ENCODE measurements around the gene RAD51B. TPM values are rescaled to one million over a fixed set of nuclear protein-coding genes. Genes with fewer than 3 reads are reported as not detected.

Gene RAD51B
- total RNA-seq, 4 donors from 2014 or later: 19.6 to 39.7 (median 25.4) TPM

GRCh38 chr14:68459480-68460136 lies 640.0 kb downstream of the RAD51B start:
- no peak for DNase-seq (ENCODE audit: low spot score in 2 of 2)
- H3K9me3 ChIP-seq: peaks cover under 1% of the 10 kb centered on the region
- no peaks in the 10 kb centered on the region for H3K36me3 ChIP-seq
- peaks cover 33% of the 10 kb centered on the region for H3K4me1 ChIP-seq
- peak overlapping the region; percentile 69 for H3K27ac ChIP-seq
- no peak for TF ChIP-seq POLR2A (IDR thresholded peaks at IDR 0.05)
- TF ChIP-seq EP300 (IDR thresholded peaks at IDR 0.05): no peak
- no peak for TF ChIP-seq POLR2AphosphoS5 (IDR thresholded peaks at IDR 0.05)
- TF ChIP-seq CTCF (IDR thresholded peaks at IDR 0.05): no peak
- H3K4me3 ChIP-seq: no peak overlapping the region
- WGBS: 43% methylated on average over 5 of the region's 5 CpGs
- no peaks in the 10 kb centered on the region for H3K27me3 ChIP-seq

- H3K36me3 ChIP-seq: no peaks in the 10 kb centered on the region
- H3K27me3 ChIP-seq: no peaks in the 10 kb centered on the region
- TF ChIP-seq EP300 (IDR thresholded peaks at IDR 0.05) (no peak), CTCF (IDR thresholded peaks at IDR 0.05) (no peak), POLR2AphosphoS5 (IDR thresholded peaks at IDR 0.05) (no peak), POLR2A (IDR thresholded peaks at IDR 0.05) (no peak)
- H3K4me3 ChIP-seq: no peak overlapping the region
- DNase-seq (ENCODE audit: low spot score in 2 of 2): no peak
- WGBS: 89% methylated on average over 1 of the region's 1 CpG
- H3K9me3 ChIP-seq: no peaks in the 10 kb centered on the region
- peak overlapping the region; percentile 69 for H3K27ac ChIP-seq
- peaks cover 33% of the 10 kb centered on the region for H3K4me1 ChIP-seq
Measured at GRCh38 chr14:68460541-68460940, 641.0 kb downstream of the RAD51B start.

GRCh38 chr14:68461086-68461485 lies 641.5 kb downstream of the RAD51B start:
- Histone ChIP-seq H3K27ac (peak overlapping the region; percentile 69), H3K9me3 (no peaks in the 10 kb centered on the region), H3K36me3 (no peaks in the 10 kb centered on the region), H3K4me1 (peaks cover 36% of the 10 kb centered on the region), H3K4me3 (no peak overlapping the region), H3K27me3 (no peaks in the 10 kb centered on the region)
- 89% methylated on average over 4 of the region's 4 CpGs for WGBS
- DNase-seq (ENCODE audit: low spot score in 2 of 2): no peak
- TF ChIP-seq CTCF (IDR thresholded peaks at IDR 0.05) (no peak), EP300 (IDR thresholded peaks at IDR 0.05) (no peak), POLR2A (IDR thresholded peaks at IDR 0.05) (no peak), POLR2AphosphoS5 (IDR thresholded peaks at IDR 0.05) (no peak)

- 90% methylated on average over 1 of the region's 1 CpG for WGBS
- no peaks in the 10 kb centered on the region for H3K9me3 ChIP-seq
- TF ChIP-seq POLR2AphosphoS5 (IDR thresholded peaks at IDR 0.05): no peak
- TF ChIP-seq EP300 (IDR thresholded peaks at IDR 0.05): no peak
- TF ChIP-seq CTCF (IDR thresholded peaks at IDR 0.05): no peak
- no peak for TF ChIP-seq POLR2A (IDR thresholded peaks at IDR 0.05)
- H3K36me3 ChIP-seq: no peaks in the 10 kb centered on the region
- H3K27me3 ChIP-seq: no peaks in the 10 kb centered on the region
- DNase-seq (ENCODE audit: low spot score in 2 of 2): no peak
- H3K27ac ChIP-seq: no peak overlapping the region
- H3K4me1 ChIP-seq: peaks cover 52% of the 10 kb centered on the region
- H3K4me3 ChIP-seq: no peak overlapping the region
Measured at GRCh38 chr14:68462683-68463082, 643.1 kb downstream of the RAD51B start.

GRCh38 chr14:68463299-68463698 lies 643.7 kb downstream of the RAD51B start:
- Histone ChIP-seq H3K27me3 (no peaks in the 10 kb centered on the region), H3K9me3 (no peaks in the 10 kb centered on the region), H3K4me1 (peaks cover 52% of the 10 kb centered on the region), H3K36me3 (no peaks in the 10 kb centered on the region), H3K27ac (no peak overlapping the region), H3K4me3 (no peak overlapping the region)
- no peak for TF ChIP-seq EP300 (IDR thresholded peaks at IDR 0.05)
- no peak for TF ChIP-seq POLR2A (IDR thresholded peaks at IDR 0.05)
- TF ChIP-seq POLR2AphosphoS5 (IDR thresholded peaks at IDR 0.05): no peak
- TF ChIP-seq CTCF (IDR thresholded peaks at IDR 0.05): no peak
- no peak for DNase-seq (ENCODE audit: low spot score in 2 of 2)
